GM18951 (cell line): ENCODE results near the gene TRIM8.

Experiments
- POLR2A ChIP-seq: IDR thresholded peaks from 4 replicates; pipeline ENCODE4 v1.6.1; 2011; ENCODE audit warnings: mild to moderate bottlenecking; ENCODE audit not compliant: insufficient read length, insufficient read depth; ENCODE audit errors: extremely low read depth
- in situ Hi-C: fragments of 300-500 bp; cut with MboI; formaldehyde crosslinking; loops from one replicate; pipeline ENCODE4 v1.12.0; 2022; ENCODE audit warnings: low sequenced_read_pairs, mixed read lengths, inconsistent platforms; ENCODE audit not compliant: unreplicated experiment

The TRIM8 gene

DNA sequence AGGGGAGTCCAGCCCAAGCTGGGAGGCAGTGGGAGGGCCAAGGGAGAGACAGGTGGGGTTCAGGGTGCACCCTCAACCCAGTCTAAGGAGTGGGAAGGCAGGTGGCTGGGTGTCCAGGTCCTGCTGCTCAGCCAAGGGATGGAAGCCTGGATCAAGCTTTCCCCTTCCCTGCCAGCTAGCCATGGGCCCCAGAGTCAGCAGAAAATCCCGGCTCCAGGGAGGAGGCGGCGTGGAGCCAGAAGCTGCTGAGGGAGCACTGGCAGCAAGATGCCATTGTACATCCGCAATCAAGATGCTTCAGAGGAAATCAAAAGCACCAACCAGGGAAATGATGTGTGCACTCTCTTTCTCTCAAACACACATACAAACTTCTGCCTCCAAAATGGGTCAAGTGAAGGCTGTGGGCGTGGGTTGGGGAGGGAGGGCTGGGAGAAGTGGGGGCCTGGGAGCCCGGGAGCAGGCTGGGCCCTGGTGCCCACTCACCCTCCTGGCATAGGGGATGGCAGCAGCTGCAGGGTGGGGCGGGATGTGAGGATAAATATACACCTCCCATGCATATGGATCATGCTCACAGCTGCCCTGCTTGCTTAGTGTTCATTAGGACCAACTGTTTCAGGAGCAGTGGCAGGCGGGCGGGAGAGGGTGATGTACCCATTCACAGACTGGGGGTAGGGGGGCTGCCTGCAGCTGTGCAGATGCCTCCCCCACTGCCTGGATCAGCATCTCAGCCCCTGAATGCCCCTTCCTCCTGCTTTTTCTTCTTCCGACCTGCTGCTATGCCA is 24.2 kb downstream of the TRIM8 start:
- in situ Hi-C loops: no loop called here
- TF ChIP-seq POLR2A: no peak

DNA sequence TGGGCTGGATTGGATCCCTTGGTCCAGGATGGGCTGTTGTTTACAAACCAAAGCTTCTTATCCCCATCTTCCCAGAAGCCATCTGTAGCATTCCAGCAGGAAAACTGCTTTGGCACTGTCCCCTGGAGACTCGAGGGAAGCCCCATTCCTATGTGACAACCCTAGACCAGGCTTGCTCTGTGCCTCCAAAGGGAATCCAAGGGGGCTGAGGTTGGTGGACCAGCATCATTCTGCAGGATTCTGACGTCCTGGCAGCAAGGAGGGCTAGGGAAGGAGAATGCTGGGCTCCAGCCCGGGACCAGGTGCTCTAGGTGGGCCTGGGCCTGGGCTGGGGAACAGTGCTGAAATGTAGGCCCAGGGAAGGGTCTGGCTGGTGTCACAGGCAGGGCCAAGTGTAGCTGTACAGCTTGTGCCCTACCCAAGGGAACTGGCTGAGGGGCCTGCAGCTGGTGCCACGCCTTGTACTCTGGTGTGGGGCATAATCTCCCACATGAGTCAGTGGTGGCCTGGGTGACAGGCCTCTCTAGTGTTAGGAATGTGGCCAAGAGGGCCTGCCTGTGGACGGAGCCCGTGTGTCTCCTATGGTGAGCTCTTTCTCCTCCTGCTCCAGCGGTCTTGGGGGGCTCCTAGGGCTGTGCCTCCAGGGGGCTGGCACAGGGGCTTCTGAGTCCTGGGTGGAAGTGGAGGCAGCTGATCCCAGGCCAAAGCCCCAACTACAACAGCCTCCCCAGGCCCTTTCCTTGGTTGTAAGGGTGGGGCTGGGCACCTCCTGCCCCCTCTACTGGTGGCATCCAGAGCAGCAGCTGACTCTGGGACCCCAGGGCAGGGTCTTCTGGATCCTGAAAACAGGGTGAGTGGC is 25.2 kb downstream of the TRIM8 start:
- no peak for TF ChIP-seq POLR2A
- in situ Hi-C loops: no loop called here

DNA sequence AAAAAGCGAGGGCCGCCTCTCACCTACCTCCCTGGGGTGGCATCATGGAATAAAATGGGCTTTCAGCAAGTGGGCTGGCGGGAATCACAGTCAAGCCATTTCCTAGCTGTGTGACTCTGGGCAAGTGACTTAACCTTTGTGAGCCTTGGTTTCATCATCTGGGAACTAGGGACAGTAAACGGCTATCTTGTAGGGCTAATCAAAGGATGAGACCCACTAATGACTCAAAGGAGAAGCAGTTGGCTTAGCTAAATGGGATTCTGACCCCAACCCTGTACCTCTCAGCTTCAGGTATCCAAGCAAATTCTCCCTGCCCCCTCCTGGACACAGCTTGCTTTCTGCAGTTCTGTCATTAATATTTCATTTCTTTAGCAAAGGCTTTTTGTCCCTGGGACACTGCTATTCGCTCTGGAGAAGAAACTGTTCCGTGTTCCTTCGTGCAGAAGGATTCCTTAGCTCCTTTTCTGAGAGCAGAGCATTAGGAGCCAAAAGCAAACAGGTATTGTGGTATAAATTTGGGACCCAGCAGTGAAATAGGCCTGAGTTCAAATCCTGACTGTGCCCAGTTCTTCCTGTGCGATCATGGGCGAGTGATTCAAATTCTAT is 25.9 kb downstream of the TRIM8 start:
- no peak for TF ChIP-seq POLR2A

DNA sequence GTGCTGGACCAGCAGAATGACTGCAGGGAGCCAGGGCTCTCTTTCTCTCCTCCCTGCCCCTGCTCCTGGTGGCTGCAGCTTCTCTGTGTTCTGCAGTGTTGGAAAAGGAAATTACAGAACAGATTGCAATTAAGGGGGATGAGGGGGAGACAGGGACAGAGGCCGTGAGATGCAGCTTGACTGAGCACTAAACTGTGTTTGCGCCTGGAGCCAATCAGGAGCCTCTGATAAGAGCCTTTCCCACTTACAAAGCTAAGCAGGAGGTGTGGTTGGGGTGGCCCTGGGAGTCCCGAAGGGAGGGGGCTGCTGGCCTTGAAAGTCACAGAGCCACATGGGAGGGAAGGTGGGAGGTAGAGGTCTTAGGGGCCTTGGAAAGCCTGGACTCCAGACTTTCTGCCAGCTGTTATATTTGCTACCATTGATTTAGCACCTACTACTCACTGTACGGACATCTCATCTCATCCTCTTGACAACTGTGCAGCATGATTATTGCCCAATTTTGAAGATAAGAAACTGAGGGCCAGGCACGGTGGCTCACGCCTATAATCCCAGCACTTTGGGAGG is 26.7 kb downstream of the TRIM8 start:
- in situ Hi-C loops: no loop called here
- TF ChIP-seq POLR2A: no peak

More for the DNA sequence above, 25.9 kb downstream of the TRIM8 start:
- in situ Hi-C loops: no loop called here

DNA sequence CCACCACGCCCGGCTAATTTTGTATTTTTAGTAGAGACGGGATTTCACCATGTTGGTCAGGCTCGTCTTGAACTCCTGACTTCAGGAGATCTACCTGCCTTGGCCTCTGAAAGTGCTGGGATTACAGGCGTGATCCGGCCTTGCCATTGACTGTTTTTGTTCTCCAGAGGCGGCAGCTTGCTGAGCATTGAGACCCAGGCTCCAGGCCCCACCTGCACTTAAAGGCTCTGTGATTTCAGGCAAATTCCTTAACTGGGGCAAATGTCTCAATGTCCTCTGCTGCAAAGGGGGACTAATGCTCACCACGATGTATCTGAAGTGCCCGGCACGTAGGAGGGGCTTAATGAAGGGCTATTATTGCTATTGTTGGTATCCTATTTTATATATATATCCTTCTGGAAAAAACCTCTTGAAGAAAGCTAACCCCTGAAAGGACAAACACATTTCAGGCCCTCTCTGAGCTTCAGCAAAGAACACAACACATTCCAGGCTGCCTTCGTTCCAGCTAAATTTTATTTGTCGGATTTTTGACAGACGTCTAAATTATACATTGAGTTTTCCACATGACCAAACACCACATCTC is 29.0 kb downstream of the TRIM8 start:
- in situ Hi-C loops: no loop called here
- TF ChIP-seq POLR2A: no peak

DNA sequence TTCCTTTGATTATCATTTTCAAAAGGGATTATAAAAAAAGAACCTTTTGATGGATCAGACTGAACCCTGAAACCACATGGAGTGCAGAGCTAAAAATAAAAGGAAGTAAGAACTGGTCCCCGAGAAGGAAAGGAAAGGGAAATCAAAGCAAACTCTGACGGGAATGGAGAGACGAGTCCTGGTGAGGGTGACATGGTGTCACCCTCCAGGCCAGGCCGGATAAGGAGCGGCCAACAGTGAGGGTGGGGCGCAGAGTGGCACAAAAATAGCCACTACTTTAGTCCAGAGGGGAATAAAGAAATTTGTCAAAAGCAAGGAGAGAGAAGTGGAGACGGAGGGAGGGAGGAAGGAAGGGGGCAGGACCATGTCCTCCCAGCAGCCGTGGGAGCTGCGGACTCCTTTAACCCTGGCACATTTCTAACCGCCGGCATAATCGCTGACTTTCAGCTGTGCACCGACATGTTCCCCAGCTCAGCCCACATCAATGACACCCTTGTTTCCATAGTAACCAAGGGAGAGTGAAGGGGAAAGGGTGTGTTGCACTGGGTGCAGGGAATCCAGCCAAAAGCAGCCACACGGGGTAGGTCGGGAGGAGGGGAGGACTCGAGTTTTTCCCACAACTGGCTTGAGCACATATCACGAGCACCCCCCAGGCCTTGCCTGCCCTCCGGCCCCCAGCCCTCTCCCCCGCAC is 29.7 kb downstream of the TRIM8 start:
- no peak for TF ChIP-seq POLR2A
- in situ Hi-C loops: no loop called here

DNA sequence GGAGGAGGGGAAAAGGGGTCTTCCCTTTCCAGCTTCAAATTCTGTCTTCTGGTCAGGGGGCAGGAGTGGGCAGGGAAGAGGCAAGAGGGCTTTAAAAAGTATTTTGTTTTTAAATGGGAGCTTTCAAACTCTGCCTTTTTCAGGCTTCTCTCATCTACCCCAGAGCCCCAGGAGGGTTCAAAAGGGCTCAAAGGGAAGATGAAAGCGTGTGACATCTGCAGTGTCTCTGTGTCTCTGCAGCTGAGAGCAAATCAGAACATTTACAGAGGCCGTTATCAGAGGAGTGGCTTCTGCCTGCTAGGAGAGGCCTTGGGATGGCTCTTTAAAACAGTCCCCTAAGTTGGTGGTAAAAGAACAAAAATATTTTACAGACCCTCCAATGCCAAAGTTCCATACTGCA is 30.3 kb downstream of the TRIM8 start:
- in situ Hi-C loops: no loop called here
- no peak for TF ChIP-seq POLR2A

DNA sequence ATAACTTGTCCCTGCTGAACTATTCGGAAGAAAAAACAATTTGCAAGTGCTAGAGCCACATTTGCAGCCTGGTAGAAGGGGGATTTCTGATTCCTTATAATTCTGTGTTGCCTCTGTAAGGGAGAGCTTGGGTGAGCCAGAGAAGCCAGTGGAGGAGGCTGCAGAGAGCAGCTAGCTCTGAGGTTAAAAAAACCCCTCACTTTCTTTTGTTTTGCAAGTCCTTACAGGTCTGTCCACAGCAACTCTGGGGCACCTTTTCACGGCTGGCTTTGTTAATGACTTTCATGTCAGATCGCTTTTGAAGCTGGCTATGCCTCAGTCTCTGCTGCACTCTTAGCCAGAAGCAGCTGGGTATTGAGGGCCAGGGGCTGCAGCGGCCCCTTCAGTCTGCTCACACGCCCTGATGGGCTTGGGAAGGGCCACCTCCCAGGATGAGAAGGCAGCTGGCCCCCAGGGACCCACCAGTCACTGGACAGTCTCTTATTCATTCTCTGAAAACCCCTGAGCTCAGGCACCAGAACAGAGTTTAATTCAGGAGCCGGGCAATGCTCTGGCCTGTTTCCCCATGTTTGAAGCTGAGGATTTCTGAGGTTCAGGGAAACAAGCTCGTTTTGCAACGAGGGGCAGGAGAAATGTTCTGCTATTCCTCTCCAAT is 30.9 kb downstream of the TRIM8 start:
- in situ Hi-C loops: no loop called here
- no peak for TF ChIP-seq POLR2A

DNA sequence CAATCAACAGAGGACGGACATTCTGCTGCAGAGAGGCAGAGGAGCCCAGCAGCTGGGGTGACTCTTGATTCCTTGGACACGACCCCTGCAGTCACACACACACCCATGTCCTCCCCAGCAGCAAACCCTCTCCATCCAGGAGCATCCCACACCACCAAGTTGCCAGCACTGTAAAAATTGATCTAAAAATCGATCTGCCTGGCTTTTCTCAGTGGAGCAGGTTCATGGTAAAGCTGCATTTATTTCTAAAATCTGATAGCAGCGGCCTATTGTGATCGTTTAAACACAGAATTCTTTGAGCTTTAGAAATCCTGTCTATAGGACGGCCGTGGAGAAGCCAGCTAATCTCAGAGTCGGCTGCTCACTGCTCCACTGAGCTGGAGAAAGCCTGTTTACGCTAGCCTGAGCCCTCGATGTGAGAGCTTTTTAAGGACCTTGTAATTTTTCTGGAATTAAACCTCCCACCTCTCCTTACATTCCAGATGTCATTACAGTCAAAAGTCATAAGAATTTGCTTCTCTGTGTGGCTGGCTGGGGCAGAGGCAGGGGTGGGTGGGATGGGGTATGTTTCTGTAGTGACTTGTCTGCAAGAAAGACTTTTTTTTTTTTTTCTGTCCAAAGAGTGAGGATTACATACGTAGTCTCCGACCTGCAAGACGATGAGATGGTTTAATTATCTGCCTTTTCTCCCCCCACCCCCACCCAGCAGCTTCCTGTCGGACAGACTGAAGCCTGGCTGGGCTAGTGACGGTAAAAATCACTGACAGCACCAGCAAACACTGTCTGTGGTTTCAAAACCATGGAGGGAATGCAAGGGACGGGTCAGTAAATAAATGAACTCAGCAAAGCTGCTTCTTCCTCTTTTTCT is 31.6 kb downstream of the TRIM8 start:
- TF ChIP-seq POLR2A: no peak
- in situ Hi-C loops: no loop called here

DNA sequence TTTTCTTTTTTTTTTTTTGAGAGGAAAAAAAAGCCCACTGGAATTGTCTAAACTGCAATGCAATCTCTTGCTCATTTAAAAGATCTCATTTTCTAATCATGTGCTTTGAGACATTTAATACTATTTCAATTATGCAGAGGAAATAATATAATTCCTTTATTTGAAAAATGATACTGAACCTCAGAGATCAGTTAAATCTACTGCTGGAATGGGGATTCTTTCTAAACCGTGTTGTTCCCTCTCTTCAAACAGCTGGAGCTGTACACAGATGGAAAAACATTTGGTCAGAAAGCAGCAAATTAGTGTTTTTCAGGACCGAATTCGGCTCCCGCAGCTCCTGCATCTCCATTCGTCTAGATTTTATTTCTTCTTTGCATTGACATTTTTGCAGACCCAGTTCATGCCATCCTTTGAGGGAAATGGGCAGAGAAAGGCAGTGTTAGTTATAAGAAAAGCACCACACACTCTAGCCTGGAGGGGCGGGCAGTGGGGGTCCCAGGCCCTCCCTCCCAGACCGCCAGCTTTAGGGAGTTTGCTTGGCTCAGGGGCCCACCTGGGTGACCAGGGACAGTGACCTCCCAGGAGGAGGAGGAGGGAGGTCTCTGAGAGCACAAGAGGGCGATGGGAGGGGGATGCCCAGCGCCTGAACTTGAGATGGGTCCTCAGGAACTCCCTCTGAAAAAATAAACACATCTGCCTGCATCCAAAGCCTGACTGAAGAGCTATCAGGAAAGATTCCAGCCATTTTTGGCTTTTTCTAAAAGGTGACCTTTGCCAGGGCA is 32.4 kb downstream of the TRIM8 start:
- TF ChIP-seq POLR2A: no peak
- in situ Hi-C loops: no loop called here
